Head of caudate nucleus (tissue), 42 donors: ENCODE measurements around the gene CUX1.
A peak's percentile ranks its signal among the peaks of the same experiment; 100 is the strongest.
"Not testable (repeated sequence)": the region's sequence is repeated elsewhere in the genome, so short reads cannot be mapped to it uniquely, and the experiment has no call there.

Source experiments
- DNase-seq, 42 donors: peaks; one replicate each; pipeline versions ENCODE4 v3.0.0 to v3.0.0-alpha.2; 2020 to 2021; ENCODE audit warnings: mixed read lengths in 7 of 42
- intact Hi-C: fragments of 100-400 bp; cut with DNase I; formaldehyde crosslinking; loops from one replicate; pipeline ENCODE4 v1.15.0; 2022

The CUX1 gene

GRCh38 chr7:101877882-101878591 is 60.6 kb downstream of the CUX1 start:
- intact Hi-C loops: no loop called here
- DNase-seq: no peak

- intact Hi-C loops: no loop called here
These were observed 61.5 kb downstream of the CUX1 start for GRCh38 chr7:101878938-101879337.

GRCh38 chr7:101879565-101879964 is 62.1 kb downstream of the CUX1 start:
- DNase-seq: no peak
- intact Hi-C loops: no loop called here

More at GRCh38 chr7:101878938-101879337, 61.5 kb downstream of the CUX1 start:
- no peak for DNase-seq

- intact Hi-C loops: no loop called here
- no peak for DNase-seq
These were observed 63.0 kb downstream of the CUX1 start for GRCh38 chr7:101880282-101881054.

GRCh38 chr7:101882005-101882421 is 64.6 kb downstream of the CUX1 start:
- intact Hi-C loops: no loop called here
- no peak for DNase-seq

GRCh38 chr7:101882595-101883564 is 65.5 kb downstream of the CUX1 start:
- intact Hi-C loops: no loop called here
- DNase-seq: peak in 31 of 42 donors; percentile 4 to 77 (median 39)

- DNase-seq: no peak
- intact Hi-C loops: no loop called here
These were observed 67.5 kb downstream of the CUX1 start for GRCh38 chr7:101884671-101885596.

GRCh38 chr7:101885597-101885955 is 68.2 kb downstream of the CUX1 start:
- intact Hi-C loops: no loop called here
- peak in 14 of 42 donors; percentile 3 to 54 (median 22) for DNase-seq

- intact Hi-C loops, DNase-seq: not testable (repeated sequence)
These were observed 69.9 kb downstream of the CUX1 start for GRCh38 chr7:101887352-101887751.

GRCh38 chr7:101888564-101888963 is 71.1 kb downstream of the CUX1 start:
- DNase-seq, intact Hi-C loops: not testable (repeated sequence)

- intact Hi-C loops: no loop called here
- DNase-seq: no peak
These were observed 73.5 kb downstream of the CUX1 start for GRCh38 chr7:101890749-101891523.

GRCh38 chr7:101891936-101892640 is 74.7 kb downstream of the CUX1 start:
- no peak for DNase-seq
- intact Hi-C loops: no loop called here

- intact Hi-C loops: no loop called here
These were observed 76.1 kb downstream of the CUX1 start for GRCh38 chr7:101893341-101894082.

GRCh38 chr7:101896316-101896715 is 78.9 kb downstream of the CUX1 start:
- intact Hi-C loops: no loop called here
- DNase-seq: no peak

More at GRCh38 chr7:101893341-101894082, 76.1 kb downstream of the CUX1 start:
- no peak for DNase-seq

- intact Hi-C loops: no loop called here
- no peak for DNase-seq
These were observed 79.5 kb downstream of the CUX1 start for GRCh38 chr7:101896941-101897340.

GRCh38 chr7:101898106-101898505 is 80.7 kb downstream of the CUX1 start:
- intact Hi-C loops: no loop called here
- DNase-seq: no peak
